OCI-LY7 (cell line): ENCODE measurements around the gene ZWINT. TPM values are rescaled to one million over a fixed set of nuclear protein-coding genes. Genes with fewer than 3 reads are reported as not detected.
A peak's percentile ranks its signal among the peaks of the same experiment; 100 is the strongest.

Experiments
- BruUV-seq: library from RNA; stranded (reverse); fragments of 400-500 nt; replicated peaks from 2 replicates; lab custom pipeline; 2021; lab: Mats Ljungman, UMichigan
- CTCF ChIA-PET: fragments of 300-600 bp; sonication (Branson Sonifier 250); formaldehyde crosslinking; loops from one replicate; lab custom pipeline; 2022; ENCODE audit warnings: antibody characterized with exemption; ENCODE audit not compliant: unreplicated experiment; lab: Charles Lee
- POLR2A ChIA-PET: fragments of 300-600 bp; sonication (Branson Sonifier 250); formaldehyde crosslinking; loops from one replicate; lab custom pipeline; 2022; ENCODE audit warnings: antibody characterized with exemption; lab: Charles Lee
- DNase-seq: peaks from one replicate; pipeline ENCODE4 v3.0.0-alpha.2; 2015; ENCODE audit warnings: low spot score
- H2AFZ ChIP-seq: fragments of 200-600 bp; sonication (generic), shearing (Covaris generic); 2 replicates; pipeline ENCODE4 v1.6.1; 2014; ENCODE audit warnings: mild to moderate bottlenecking, antibody characterized with exemption, low read length, moderate library complexity
- H3K27ac ChIP-seq: fragments of 200-600 bp; sonication (generic); 2 replicates; pipeline ENCODE4 v1.5.1; 2014; ENCODE audit warnings: mixed run types, low read depth, mild to moderate bottlenecking, moderate library complexity, low read length, inconsistent platforms; ENCODE audit not compliant: poor library complexity, severe bottlenecking
- H3K36me3 ChIP-seq: fragments of 200-600 bp; sonication (generic); 2 replicates; pipeline ENCODE4 v1.6.1; 2014; ENCODE audit warnings: mild to moderate bottlenecking, antibody characterized with exemption, low read length, moderate library complexity, mixed read lengths; ENCODE audit not compliant: insufficient read depth
- H3K4me1 ChIP-seq: fragments of 200-600 bp; sonication (generic); 2 replicates; pipeline ENCODE4 v1.5.1; 2014; ENCODE audit warnings: mild to moderate bottlenecking, low read length; ENCODE audit not compliant: insufficient read depth, poor library complexity, severe bottlenecking
- H3K4me2 ChIP-seq: fragments of 200-600 bp; sonication (generic); 2 replicates; pipeline ENCODE4 v1.6.1; 2014; ENCODE audit warnings: mild to moderate bottlenecking, low read length
- H3K4me3 ChIP-seq: fragments of 200-600 bp; sonication (generic); 2 replicates; pipeline ENCODE4 v1.5.1; 2014; ENCODE audit warnings: mild to moderate bottlenecking, low read depth, low read length; ENCODE audit not compliant: poor library complexity, severe bottlenecking
- H3K79me2 ChIP-seq: fragments of 200-600 bp; sonication (generic); 2 replicates; pipeline ENCODE4 v1.6.1; 2016; ENCODE audit warnings: low read depth, mild to moderate bottlenecking, low read length, moderate library complexity, mixed read lengths; ENCODE audit not compliant: insufficient read depth
- H3K9me2 ChIP-seq: fragments of 200-600 bp; sonication (generic); 2 replicates; pipeline ENCODE4 v1.6.1; 2016; ENCODE audit warnings: mild to moderate bottlenecking, low read length, mixed read lengths; ENCODE audit not compliant: insufficient read depth
- H3K9me3 ChIP-seq: fragments of 200-600 bp; sonication (generic); 2 replicates; pipeline ENCODE4 v1.6.1; 2014; ENCODE audit warnings: mild to moderate bottlenecking, mixed run types, low read length, mixed read lengths
- H4K20me1 ChIP-seq: fragments of 200-600 bp; sonication (generic); 2 replicates; pipeline ENCODE4 v1.6.1; 2014; ENCODE audit warnings: mild to moderate bottlenecking, antibody characterized with exemption, low read length, moderate library complexity, mixed read lengths; ENCODE audit not compliant: insufficient read depth
- EZH2phosphoT487 ChIP-seq: fragments of 200-600 bp; sonication (generic); IDR thresholded peaks from 2 replicates; pipeline ENCODE4 v1.6.1; 2018; ENCODE audit warnings: low read depth, borderline replicate concordance, mild to moderate bottlenecking, mixed run types, antibody characterized with exemption, low read length, moderate library complexity, mixed read lengths
- intact Hi-C: fragments of 100-400 bp; cut with micrococcal nuclease; formaldehyde crosslinking; loops from one replicate; pipeline ENCODE4 v1.10.0; 2022; ENCODE audit not compliant: unreplicated experiment
- total RNA-seq, 2 experiments: library from RNA; depleted of rRNA in 1 of 2; stranded (reverse); fragments of >200 nt in 1 of 2; shearing (Covaris generic) in 1 of 2; gene quantifications; 2 replicates each; pipeline ENCODE4 v1.2.3, GENCODE V29; 2014 to 2022
- TF ChIP-seq, protein P1 (sequence below): fragments of 200-600 bp; sonication (generic); conservative IDR thresholded peaks from 2 replicates; pipeline ENCODE4 v1.5.1; 2014; ENCODE audit warnings: mild to moderate bottlenecking, antibody characterized with exemption, low read length, moderate library complexity, mixed read lengths

The ZWINT gene
- total RNA-seq, 2 experiments from 2014 or later = 115 to 220 TPM

DNA sequence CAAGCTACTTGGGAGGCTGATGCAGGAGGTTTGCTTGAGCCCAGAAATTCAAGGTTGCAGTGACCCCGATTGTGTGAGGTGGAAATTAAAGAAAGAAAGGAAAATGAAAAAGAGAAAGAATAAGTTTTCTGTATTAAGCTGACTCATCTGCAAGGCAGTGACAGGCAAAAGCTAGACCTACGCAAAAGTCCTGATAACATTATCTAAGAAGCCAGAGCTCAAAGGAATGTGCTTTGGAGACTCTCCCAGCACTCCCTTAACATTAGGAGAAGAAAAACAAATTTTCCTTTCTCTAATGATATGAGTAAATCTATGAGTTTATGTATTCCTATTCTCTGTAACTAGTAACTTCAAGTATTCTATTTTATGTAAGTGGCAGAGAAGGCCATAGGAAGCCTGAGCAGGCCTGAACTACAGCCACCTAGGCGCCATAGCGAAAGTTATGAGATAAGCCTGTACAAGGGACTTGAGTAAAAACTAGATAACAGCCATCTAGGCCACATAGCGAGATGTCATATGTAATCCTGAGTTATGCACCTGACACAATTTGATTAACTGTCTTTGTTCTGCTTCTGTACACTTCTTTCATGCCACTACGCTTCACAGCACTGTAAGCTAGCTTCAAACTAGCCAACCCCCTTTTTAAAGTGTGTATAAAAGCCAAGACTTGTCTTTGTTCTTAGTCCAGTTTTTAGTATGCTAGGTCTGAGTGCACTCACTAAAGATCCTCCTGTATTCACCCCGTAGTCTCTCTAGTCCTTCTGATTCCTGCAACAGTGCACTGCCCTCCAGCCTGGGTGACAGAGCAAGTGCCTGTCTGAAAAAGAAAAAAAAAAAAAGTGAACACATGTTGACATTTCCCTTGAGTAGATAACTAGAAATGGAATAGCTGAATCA is 9.4 kb upstream of the ZWINT start:
- peak; percentile 69 for DNase-seq
- no peaks in the 10 kb centered on the region for H3K79me2 ChIP-seq
- POLR2A ChIA-PET = interaction anchor here (0.6 to 0.8 kb wide), 5 partner anchors 9 to 337 kb away, joined by 3 to 5 read pairs (median 3); partner anchors contain the start of gene ZWINT
- no peaks in the 10 kb centered on the region for H3K9me2 ChIP-seq
- H3K4me3 ChIP-seq = no peak overlapping the region
- H3K9me3 ChIP-seq = peaks cover 35% of the 10 kb centered on the region
- no peak overlapping the region for H3K4me2 ChIP-seq
- no peak overlapping the region for H2AFZ ChIP-seq
- intact Hi-C loops = no loop called here
- no peaks in the 10 kb centered on the region for H3K4me1 ChIP-seq
- H3K27ac ChIP-seq = no peak overlapping the region
- TF ChIP-seq, protein P1, sequence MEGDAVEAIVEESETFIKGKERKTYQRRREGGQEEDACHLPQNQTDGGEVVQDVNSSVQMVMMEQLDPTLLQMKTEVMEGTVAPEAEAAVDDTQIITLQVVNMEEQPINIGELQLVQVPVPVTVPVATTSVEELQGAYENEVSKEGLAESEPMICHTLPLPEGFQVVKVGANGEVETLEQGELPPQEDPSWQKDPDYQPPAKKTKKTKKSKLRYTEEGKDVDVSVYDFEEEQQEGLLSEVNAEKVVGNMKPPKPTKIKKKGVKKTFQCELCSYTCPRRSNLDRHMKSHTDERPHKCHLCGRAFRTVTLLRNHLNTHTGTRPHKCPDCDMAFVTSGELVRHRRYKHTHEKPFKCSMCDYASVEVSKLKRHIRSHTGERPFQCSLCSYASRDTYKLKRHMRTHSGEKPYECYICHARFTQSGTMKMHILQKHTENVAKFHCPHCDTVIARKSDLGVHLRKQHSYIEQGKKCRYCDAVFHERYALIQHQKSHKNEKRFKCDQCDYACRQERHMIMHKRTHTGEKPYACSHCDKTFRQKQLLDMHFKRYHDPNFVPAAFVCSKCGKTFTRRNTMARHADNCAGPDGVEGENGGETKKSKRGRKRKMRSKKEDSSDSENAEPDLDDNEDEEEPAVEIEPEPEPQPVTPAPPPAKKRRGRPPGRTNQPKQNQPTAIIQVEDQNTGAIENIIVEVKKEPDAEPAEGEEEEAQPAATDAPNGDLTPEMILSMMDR = no peak
- no peak for TF ChIP-seq EZH2phosphoT487
- no peaks in the 10 kb centered on the region; the same call in 1 of the 2 replicates for H3K36me3 ChIP-seq
- CTCF ChIA-PET = no interaction called here
- no TSS peak for BruUV-seq
- H4K20me1 ChIP-seq = no peaks in the 10 kb centered on the region

DNA sequence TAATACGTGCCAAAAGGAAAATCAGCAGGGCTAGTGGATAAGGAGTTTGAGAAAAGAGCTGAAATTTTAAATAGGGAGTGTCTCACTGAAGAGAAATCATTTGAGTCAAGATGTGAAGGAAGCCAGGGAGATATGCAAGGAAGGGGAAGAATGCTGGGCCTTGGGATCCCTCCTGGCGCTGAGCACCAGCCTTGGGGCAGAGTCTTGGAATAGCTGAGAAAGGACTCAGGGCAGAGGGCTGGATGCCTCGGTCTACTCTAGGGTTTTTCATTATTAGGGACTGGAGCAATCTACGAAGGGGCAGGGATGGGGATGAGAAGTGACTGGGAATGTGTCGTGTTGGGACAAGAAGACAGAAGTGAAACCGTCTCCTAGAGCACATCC is 484 bp downstream of the ZWINT start:
- CTCF ChIA-PET = no interaction called here
- Histone ChIP-seq H3K4me3 (peak overlapping the region; percentile 96), H3K4me2 (peak overlapping the region; percentile 88), H2AFZ (no peak overlapping the region; the same call in 1 of the 2 replicates), H3K79me2 (peaks cover 63% of the 10 kb centered on the region), H3K4me1 (peaks cover 39% of the 10 kb centered on the region), H3K9me3 (peaks cover 4% of the 10 kb centered on the region; the same call in 1 of the 2 replicates), H4K20me1 (no peaks in the 10 kb centered on the region), H3K36me3 (peaks cover 67% of the 10 kb centered on the region), H3K9me2 (no peaks in the 10 kb centered on the region), H3K27ac (peak overlapping the region; percentile 59)
- no peak for DNase-seq
- no TSS peak for BruUV-seq
- POLR2A ChIA-PET = interaction anchor here (0.5 to 3.9 kb wide), 9 partner anchors 10 to 460 kb away, joined by 3 to 26 read pairs (median 3); no protein-coding TSS in a partner anchor
- no peak for TF ChIP-seq EZH2phosphoT487
- TF ChIP-seq, protein P1 = no peak
- intact Hi-C loops = loop anchor here (5.0 kb wide), 1 partner anchor 272 kb away; no protein-coding TSS in a partner anchor
